ENCODE results near the gene CEP350. TPM values are rescaled to one million over a fixed set of nuclear protein-coding genes. Genes with fewer than 3 reads are reported as not detected.

The CEP350 gene
- total and polyA plus RNA-seq, 2 of the 4 experiments (the other 2 are of a cell fraction): 5.0 to 36.4 TPM

GRCh38 chr1:180123463-180123936 lies 168.9 kb downstream of the CEP350 start:
- ChIA-PET POLR2A (ENCODE audit: unreplicated experiment) (no interaction called here), CTCF (interaction anchor here (1.1 kb wide), 1 partner anchor 9 kb away, joined by 4 read pairs; no protein-coding TSS in a partner anchor)
- dilution Hi-C loops (cut with HindIII; ENCODE audit: low sequenced_read_pairs, unreplicated experiment) (no loop called here), intact Hi-C loops (cut with micrococcal nuclease) (no loop called here), in situ Hi-C loops (cut with MboI; ENCODE audit: low sequenced_read_pairs) (no loop called here)
- DNase-seq (peak; percentile 28), ATAC-seq (ENCODE audit: low read depth) (no peak)
- Histone ChIP-seq H3K4ac (ENCODE audit: low read depth, low read length) (0 out of 2 replicates have a peak overlapping the region, but pooled peaks have one; percentile 10), H3K56ac (ENCODE audit: extremely low read depth, insufficient read depth, low read length) (no peak overlapping the region), H2BK15ac (ENCODE audit: low read depth, low read length) (peak overlapping the region; percentile 20; the same call in 2 of the 3 replicates), H4K5ac (ENCODE audit: low read depth, low read length) (no peak overlapping the region), H3K18ac (ENCODE audit: low read depth, low read length) (no peak overlapping the region), H3K4me1 (ENCODE audit: control insufficient read depth, insufficient read depth, low read length) (peaks cover 2% of the 10 kb centered on the region), H3K79me1 (ENCODE audit: low read depth in 1 of 2, low read length in 2 of 2) (no peaks in the 10 kb centered on the region; a peak in 1 of 4 replicates), H2AK9ac (replicated peaks; ENCODE audit: low read depth, low read length, poor library complexity) (no peak overlapping the region), H2BK20ac (ENCODE audit: low read depth, low read length) (peak overlapping the region; percentile 35; the same call in 1 of the 2 replicates), H3K14ac (replicated peaks; ENCODE audit: low read depth, low read length) (0 out of 2 replicates have a peak overlapping the region, but pooled peaks have one; percentile 19), H3K23ac (ENCODE audit: low read depth, low read length) (peak overlapping the region; percentile 45; the same call in 1 of the 2 replicates), H2BK5ac (ENCODE audit: low read depth, low read length, poor library complexity, severe bottlenecking) (no peak overlapping the region), H3K4me3 (ENCODE audit: insufficient read depth, low read depth, low read length) (no peak overlapping the region), H2BK120ac (ENCODE audit: low read depth, low read length) (0 out of 2 replicates have a peak overlapping the region, but pooled peaks have one; percentile 20), H3K27me3 (ENCODE audit: control insufficient read depth, insufficient read depth, low read length) (no peaks in the 10 kb centered on the region), H4K91ac (ENCODE audit: insufficient read depth, low read depth, low read length) (peak overlapping the region; percentile 32; the same call in 1 of the 2 replicates), H4K8ac (ENCODE audit: low read depth in 2 of 2, low read length in 2 of 2) (no peak overlapping the region), H3K36me3 (ENCODE audit: control insufficient read depth, insufficient read depth, low read length) (no peaks in the 10 kb centered on the region), H2AK5ac (ENCODE audit: low read depth, low read length) (peak overlapping the region; percentile 7; the same call in 1 of the 2 replicates), H2AFZ (replicated peaks; ENCODE audit: low read length, poor library complexity) (no peak overlapping the region), H3K9ac (ENCODE audit: low read depth, low read length) (no peak overlapping the region), H3K9me3 (ENCODE audit: control insufficient read depth, insufficient read depth, low read length) (no peaks in the 10 kb centered on the region), H3K27ac (ENCODE audit: insufficient read depth, low read length) (no peak overlapping the region), H3K9me1 (ENCODE audit: insufficient read depth, low read length) (0 out of 2 replicates have a peak, but pooled peaks cover 4% of the 10 kb centered on the region), H4K20me1 (ENCODE audit: insufficient read depth, low read length) (no peaks in the 10 kb centered on the region), H3K4me2 (ENCODE audit: low read depth, low read length) (no peak overlapping the region)
- TF ChIP-seq POLR2A (IDR thresholded peaks at IDR 0.05; ENCODE audit: low read depth, low read length) (no peak), CEBPB (IDR thresholded peaks at IDR 0.05; ENCODE audit: low read depth, low read length) (peak; percentile 85)
- WGBS, 2 experiments (ENCODE audit: extremely low coverage in 2 of 2, insufficient read length in 1 of 2): 78% methylated on average over 2 of the region's 4 CpGs; no CpG with 5 or more reads in 1 of the 2 experiments
- BruUV-seq (replicated peaks): no TSS peak
